Fibroblast of lung (primary cell): ENCODE results near the gene RNF220.

ENCODE experiments used
- EZH2 ChIP-seq: IDR thresholded peaks from 2 replicates; pipeline ENCODE4 v1.5.1; 2012; ENCODE audit warnings: low read length, control low read depth, mild to moderate bottlenecking; ENCODE audit errors: missing control alignments
- TF ChIP-seq, protein P1 (sequence below), 2 donors: IDR thresholded peaks in 1 of 2; conservative IDR thresholded peaks in 1 of 2; 1 replicate in 1 of 2; 2 replicates in 1 of 2; pipeline ENCODE4 v1.5.1; 2011 to 2012; ENCODE audit warnings: low read length in 2 of 2, control low read depth in 1 of 2, inconsistent platforms in 1 of 2, low read depth in 1 of 2, mild to moderate bottlenecking in 1 of 2

DNA sequence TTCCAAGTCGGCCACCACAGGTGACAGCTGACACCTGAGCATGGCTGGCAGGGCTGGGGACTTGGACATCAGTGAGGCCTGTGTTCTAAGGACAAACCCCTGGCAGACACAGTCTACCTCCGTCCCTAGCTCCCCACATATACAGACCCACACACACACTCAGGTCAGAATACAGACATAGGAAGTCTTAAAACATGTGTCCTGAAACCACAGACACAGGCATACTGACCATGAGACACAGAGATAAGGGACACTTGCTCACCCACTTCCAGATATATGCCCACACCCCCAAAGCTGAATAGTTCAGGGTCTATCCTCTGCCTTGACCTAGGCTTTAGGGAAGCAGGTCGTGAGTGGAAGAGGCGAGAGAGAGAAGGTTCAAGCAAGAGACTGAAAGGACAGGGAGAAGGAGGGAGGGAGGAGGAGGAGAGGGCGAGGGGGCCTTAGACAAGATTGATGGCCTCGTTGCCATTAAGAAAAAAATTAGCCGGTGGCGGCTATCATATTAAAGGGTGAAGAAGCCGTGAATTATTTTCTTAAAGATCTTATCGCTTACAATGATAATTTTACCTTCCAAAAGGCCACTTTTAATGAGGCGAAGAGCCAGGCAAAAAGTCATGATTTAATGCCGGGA is 219.3 kb downstream of the RNF220 start:
- TF ChIP-seq, protein P1, sequence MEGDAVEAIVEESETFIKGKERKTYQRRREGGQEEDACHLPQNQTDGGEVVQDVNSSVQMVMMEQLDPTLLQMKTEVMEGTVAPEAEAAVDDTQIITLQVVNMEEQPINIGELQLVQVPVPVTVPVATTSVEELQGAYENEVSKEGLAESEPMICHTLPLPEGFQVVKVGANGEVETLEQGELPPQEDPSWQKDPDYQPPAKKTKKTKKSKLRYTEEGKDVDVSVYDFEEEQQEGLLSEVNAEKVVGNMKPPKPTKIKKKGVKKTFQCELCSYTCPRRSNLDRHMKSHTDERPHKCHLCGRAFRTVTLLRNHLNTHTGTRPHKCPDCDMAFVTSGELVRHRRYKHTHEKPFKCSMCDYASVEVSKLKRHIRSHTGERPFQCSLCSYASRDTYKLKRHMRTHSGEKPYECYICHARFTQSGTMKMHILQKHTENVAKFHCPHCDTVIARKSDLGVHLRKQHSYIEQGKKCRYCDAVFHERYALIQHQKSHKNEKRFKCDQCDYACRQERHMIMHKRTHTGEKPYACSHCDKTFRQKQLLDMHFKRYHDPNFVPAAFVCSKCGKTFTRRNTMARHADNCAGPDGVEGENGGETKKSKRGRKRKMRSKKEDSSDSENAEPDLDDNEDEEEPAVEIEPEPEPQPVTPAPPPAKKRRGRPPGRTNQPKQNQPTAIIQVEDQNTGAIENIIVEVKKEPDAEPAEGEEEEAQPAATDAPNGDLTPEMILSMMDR (conservative IDR thresholded peaks at IDR 0.05 in 1 of 2, IDR thresholded peaks at IDR 0.05 in 1 of 2; ENCODE audit: low read depth in 1 of 2, low read length in 2 of 2) = no peak
- no peak for TF ChIP-seq EZH2
